IPS DF 6.9 (cell line): ENCODE measurements around the gene CDH8.
"Not testable (repeated sequence)": the region's sequence is repeated elsewhere in the genome, so short reads cannot be mapped to it uniquely, and the experiment has no call there.

Experiments
- DNase-seq: peaks from one replicate; pipeline ENCODE4 v3.0.0-alpha.2; 2013; ENCODE audit warnings: low read depth, low spot score
- H3K27ac ChIP-seq: one replicate; pipeline ENCODE4 v1.5.1; 2013; ENCODE audit warnings: low read length, control low read depth
- H3K27me3 ChIP-seq: 2 replicates; pipeline ENCODE4 v1.6.1; 2013; ENCODE audit warnings: mild to moderate bottlenecking, low read length; ENCODE audit not compliant: control insufficient read depth, insufficient read depth
- H3K36me3 ChIP-seq: 2 replicates; pipeline ENCODE4 v1.6.1; 2013; ENCODE audit warnings: low read length; ENCODE audit not compliant: control insufficient read depth, insufficient read depth
- H3K4me1 ChIP-seq: 2 replicates; pipeline ENCODE4 v1.6.1; 2013; ENCODE audit warnings: low read length; ENCODE audit not compliant: control insufficient read depth, insufficient read depth
- H3K4me3 ChIP-seq: 2 replicates; pipeline ENCODE4 v1.5.1; 2013; ENCODE audit warnings: mild to moderate bottlenecking, low read length
- H3K9me3 ChIP-seq: 2 replicates; pipeline ENCODE4 v1.6.1; 2013; ENCODE audit warnings: low read length, inconsistent platforms; ENCODE audit not compliant: control insufficient read depth, insufficient read depth
- WGBS: extraction: QIAGEN DNeasy Blood & Tissue Kit; methylation state at CpG from one replicate; pipeline ENCODE4 v1.1.7; 2013; ENCODE audit warnings: mixed read lengths, missing lambda C conversion rate; ENCODE audit not compliant: insufficient read length, insufficient coverage; 5-methylcytosine and 5-hydroxymethylcytosine counted together

The CDH8 gene

GRCh38 chr16:61820398-61820797 lies 215.8 kb downstream of the CDH8 start:
- no peak overlapping the region for H3K27ac ChIP-seq
- no peak for DNase-seq

GRCh38 chr16:61818850-61819249 lies 217.4 kb downstream of the CDH8 start:
- H3K4me1 ChIP-seq, result no peaks in the 10 kb centered on the region
- no peak overlapping the region for H3K27ac ChIP-seq
- no peaks in the 10 kb centered on the region for H3K9me3 ChIP-seq
- no peaks in the 10 kb centered on the region for H3K27me3 ChIP-seq
- no peaks in the 10 kb centered on the region for H3K36me3 ChIP-seq
- DNase-seq, result no peak
- 100% methylated on average over 1 of the region's 1 CpG for WGBS
- no peak overlapping the region for H3K4me3 ChIP-seq

More at GRCh38 chr16:61820398-61820797, 215.8 kb downstream of the CDH8 start:
- no peak overlapping the region for H3K4me3 ChIP-seq
- no peaks in the 10 kb centered on the region for H3K4me1 ChIP-seq
- no peaks in the 10 kb centered on the region for H3K36me3 ChIP-seq
- H3K9me3 ChIP-seq, result no peaks in the 10 kb centered on the region
- no peaks in the 10 kb centered on the region for H3K27me3 ChIP-seq

- Histone ChIP-seq H3K4me1 (no peaks in the 10 kb centered on the region), H3K27ac (no peak overlapping the region), H3K9me3 (no peaks in the 10 kb centered on the region), H3K27me3 (no peaks in the 10 kb centered on the region), H3K4me3 (no peak overlapping the region), H3K36me3 (no peaks in the 10 kb centered on the region)
- no CpG with 5 or more reads among the region's 8 CpGs for WGBS
- no peak for DNase-seq
Observed at GRCh38 chr16:61817583-61818278, 218.5 kb downstream of the CDH8 start.

GRCh38 chr16:61814726-61815347 lies 221.4 kb downstream of the CDH8 start:
- no peak for DNase-seq

GRCh38 chr16:61813339-61813738 lies 222.9 kb downstream of the CDH8 start:
- Histone ChIP-seq H3K36me3 (no peaks in the 10 kb centered on the region), H3K27me3 (no peaks in the 10 kb centered on the region), H3K9me3 (no peaks in the 10 kb centered on the region), H3K4me1 (no peaks in the 10 kb centered on the region; the same call in 1 of the 2 replicates), H3K27ac (no peak overlapping the region), H3K4me3 (no peak overlapping the region)
- no CpG with 5 or more reads among the region's 8 CpGs for WGBS
- DNase-seq, result no peak

More at GRCh38 chr16:61814726-61815347, 221.4 kb downstream of the CDH8 start:
- no peaks in the 10 kb centered on the region; the same call in 1 of the 2 replicates for H3K4me1 ChIP-seq
- no peaks in the 10 kb centered on the region for H3K9me3 ChIP-seq
- no peaks in the 10 kb centered on the region for H3K36me3 ChIP-seq
- no peak overlapping the region for H3K27ac ChIP-seq
- H3K27me3 ChIP-seq, result no peaks in the 10 kb centered on the region
- H3K4me3 ChIP-seq, result no peak overlapping the region

GRCh38 chr16:61812251-61812650 lies 224.0 kb downstream of the CDH8 start:
- H3K27ac ChIP-seq, result no peak overlapping the region
- no peak overlapping the region for H3K4me3 ChIP-seq
- H3K4me1 ChIP-seq, result no peaks in the 10 kb centered on the region; the same call in 1 of the 2 replicates
- no peaks in the 10 kb centered on the region for H3K36me3 ChIP-seq
- peak; percentile 5 for DNase-seq
- no peaks in the 10 kb centered on the region for H3K9me3 ChIP-seq
- no peaks in the 10 kb centered on the region for H3K27me3 ChIP-seq

GRCh38 chr16:61807551-61807950 lies 228.7 kb downstream of the CDH8 start:
- H3K27ac ChIP-seq, result no peak overlapping the region
- no peaks in the 10 kb centered on the region for H3K9me3 ChIP-seq
- H3K4me3 ChIP-seq, result no peak overlapping the region
- H3K36me3 ChIP-seq, result no peaks in the 10 kb centered on the region
- H3K4me1 ChIP-seq, result no peaks in the 10 kb centered on the region; the same call in 1 of the 2 replicates
- DNase-seq, result no peak
- no peaks in the 10 kb centered on the region for H3K27me3 ChIP-seq
- no CpG with 5 or more reads among the region's 3 CpGs for WGBS

- not testable (repeated sequence) for H3K4me1 ChIP-seq, H3K4me3 ChIP-seq, H3K36me3 ChIP-seq, DNase-seq, H3K9me3 ChIP-seq, H3K27ac ChIP-seq, H3K27me3 ChIP-seq
- no CpG with 5 or more reads among the region's 10 CpGs for WGBS
Observed at GRCh38 chr16:61801217-61801616, 235.0 kb downstream of the CDH8 start.

- H3K27me3 ChIP-seq, result no peaks in the 10 kb centered on the region
- H3K36me3 ChIP-seq, result no peaks in the 10 kb centered on the region
- no peaks in the 10 kb centered on the region for H3K4me1 ChIP-seq
- DNase-seq, result no peak
- H3K9me3 ChIP-seq, result no peaks in the 10 kb centered on the region
- no peak overlapping the region for H3K27ac ChIP-seq
- no peak overlapping the region for H3K4me3 ChIP-seq
- WGBS, result no CpG with 5 or more reads among the region's 2 CpGs
Observed at GRCh38 chr16:61798741-61799140, 237.5 kb downstream of the CDH8 start.

- Histone ChIP-seq H3K9me3 (no peaks in the 10 kb centered on the region), H3K36me3 (no peaks in the 10 kb centered on the region), H3K27me3 (no peaks in the 10 kb centered on the region), H3K27ac (no peak overlapping the region), H3K4me1 (no peaks in the 10 kb centered on the region), H3K4me3 (no peak overlapping the region)
- WGBS, result no CpG with 5 or more reads among the region's 1 CpG
- no peak for DNase-seq
Observed at GRCh38 chr16:61797961-61798507, 238.2 kb downstream of the CDH8 start.
